Measurements from ENCODE around the gene CCDC85A.

The CCDC85A gene

GRCh38 chr2:56379066-56379465, 195.3 kb downstream of the CCDC85A start:
- DNase-seq: no peak

- DNase-seq: no peak
These were observed 197.1 kb downstream of the CCDC85A start for GRCh38 chr2:56380861-56381260.

- DNase-seq: no peak
These were observed 198.7 kb downstream of the CCDC85A start for GRCh38 chr2:56382466-56382865.

GRCh38 chr2:56386657-56387056, 202.9 kb downstream of the CCDC85A start:
- no peak for DNase-seq

GRCh38 chr2:56390644-56391043, 206.9 kb downstream of the CCDC85A start:
- DNase-seq: no peak

GRCh38 chr2:56410140-56410539, 226.3 kb downstream of the CCDC85A start:
- no peak for DNase-seq

GRCh38 chr2:56416500-56417176, 232.8 kb downstream of the CCDC85A start:
- no peak for DNase-seq
